PFSK-1 (cell line): ENCODE measurements around the gene C2orf69. TPM values are rescaled to one million over a fixed set of nuclear protein-coding genes. Genes with fewer than 3 reads are reported as not detected.

Source experiments
- FOXP2 ChIP-seq: optimal IDR thresholded peaks from 2 replicates; pipeline ENCODE3; 2011; ENCODE audit warnings: borderline replicate concordance, control low read depth, inconsistent platforms; ENCODE audit not compliant: insufficient read depth; ENCODE audit errors: extremely low read length, extremely low read depth
- POLR2AphosphoS5 ChIP-seq: IDR thresholded peaks from 2 replicates; pipeline ENCODE4 v1.6.1; 2012; ENCODE audit warnings: low read depth, mild to moderate bottlenecking, control low read depth, low read length, moderate library complexity
- SIN3A ChIP-seq: IDR thresholded peaks from 2 replicates; pipeline ENCODE4 v1.6.1; 2012; ENCODE audit warnings: mild to moderate bottlenecking, low read length, moderate library complexity, borderline replicate concordance; ENCODE audit not compliant: insufficient read depth
- TAF1 ChIP-seq: IDR thresholded peaks from 2 replicates; pipeline ENCODE4 v1.6.1; 2012; ENCODE audit warnings: low read length, control low read depth, borderline replicate concordance; ENCODE audit not compliant: insufficient read depth
- polyA plus RNA-seq: library from polyadenylated mRNA; unstranded; fragments of >200 nt; gene quantifications from one replicate; pipeline ENCODE4 v1.2.1, GENCODE V29; 2012; ENCODE audit warnings: low read depth, missing spikeins; ENCODE audit not compliant: insufficient read length
- TF ChIP-seq, protein P1 (sequence below), 2 experiments: IDR thresholded peaks; 2 replicates each; pipeline versions ENCODE4 v1.6.1 to v1.8.0; 2011 to 2012; ENCODE audit warnings: low read depth in 2 of 2, low read length in 2 of 2, control low read depth in 1 of 2, inconsistent platforms in 1 of 2, mild to moderate bottlenecking in 1 of 2, moderate library complexity in 1 of 2; ENCODE audit not compliant: insufficient read depth in 1 of 2

C2orf69 gene, protein sequence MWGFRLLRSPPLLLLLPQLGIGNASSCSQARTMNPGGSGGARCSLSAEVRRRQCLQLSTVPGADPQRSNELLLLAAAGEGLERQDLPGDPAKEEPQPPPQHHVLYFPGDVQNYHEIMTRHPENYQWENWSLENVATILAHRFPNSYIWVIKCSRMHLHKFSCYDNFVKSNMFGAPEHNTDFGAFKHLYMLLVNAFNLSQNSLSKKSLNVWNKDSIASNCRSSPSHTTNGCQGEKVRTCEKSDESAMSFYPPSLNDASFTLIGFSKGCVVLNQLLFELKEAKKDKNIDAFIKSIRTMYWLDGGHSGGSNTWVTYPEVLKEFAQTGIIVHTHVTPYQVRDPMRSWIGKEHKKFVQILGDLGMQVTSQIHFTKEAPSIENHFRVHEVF
- 6.9 TPM for polyA plus RNA-seq

DNA sequence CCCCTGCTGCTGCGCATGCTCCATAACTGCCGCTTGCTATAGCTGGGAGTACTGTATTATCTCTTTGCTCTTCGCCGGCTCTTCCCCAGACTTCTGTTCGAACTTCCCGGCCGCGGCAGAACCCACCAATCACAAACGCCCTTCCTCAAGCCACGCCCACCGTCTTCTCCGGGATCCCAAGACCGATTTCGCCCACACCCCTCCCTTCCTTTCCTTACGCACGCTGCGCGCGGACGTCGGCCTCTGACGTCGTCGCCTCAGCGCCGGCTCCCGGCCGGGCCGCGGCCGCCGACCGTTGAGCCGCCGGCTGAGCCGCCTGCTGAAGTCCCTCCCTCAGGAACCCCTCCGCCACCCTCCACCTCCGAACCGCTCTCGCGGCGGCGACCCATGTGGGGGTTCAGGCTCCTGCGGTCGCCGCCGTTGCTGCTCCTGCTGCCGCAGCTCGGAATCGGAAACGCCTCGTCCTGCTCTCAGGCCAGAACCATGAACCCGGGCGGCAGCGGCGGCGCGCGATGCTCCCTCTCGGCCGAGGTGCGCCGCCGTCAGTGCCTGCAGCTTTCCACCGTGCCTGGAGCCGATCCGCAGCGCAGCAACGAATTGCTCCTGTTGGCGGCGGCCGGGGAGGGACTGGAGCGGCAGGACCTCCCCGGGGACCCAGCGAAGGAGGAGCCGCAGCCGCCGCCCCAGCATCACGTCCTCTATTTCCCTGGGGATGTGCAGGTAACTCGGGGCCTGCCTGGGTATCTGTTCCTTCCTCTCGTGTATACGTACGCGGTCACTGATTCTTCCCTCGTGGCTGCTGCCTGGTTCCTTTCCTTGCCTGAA is at the start of gene C2orf69:
Gene C2orf69 (plus strand): TSS at position 242 of the 825 bp plus-strand sequence. CDS start 146 bp downstream, at position 388.
- TF ChIP-seq TAF1 (peak; percentile 63; the same call in 1 of the 2 replicates), POLR2AphosphoS5 (peak; percentile 90), FOXP2 (no peak)

DNA sequence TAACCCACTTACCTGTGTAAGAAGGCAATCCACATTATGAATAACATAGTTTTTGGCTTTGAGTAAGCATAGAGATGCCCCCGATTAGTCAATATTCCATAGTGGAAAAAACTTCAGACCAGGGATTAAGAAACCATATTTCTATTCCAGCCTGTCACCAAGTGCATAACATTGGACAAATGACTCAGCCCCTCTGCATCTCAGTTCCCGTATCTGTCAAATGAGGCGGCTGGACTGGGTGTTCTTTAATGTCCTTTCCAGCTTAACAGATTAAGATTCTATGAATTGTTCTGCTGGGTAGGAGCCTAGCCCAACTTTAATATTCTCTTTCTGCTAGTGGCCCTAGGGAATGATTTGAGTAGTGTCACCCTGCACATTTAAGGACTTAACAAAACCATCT is 48.3 kb upstream of the C2orf69 start:
- TF ChIP-seq TAF1 (no peak), POLR2AphosphoS5 (no peak)

DNA sequence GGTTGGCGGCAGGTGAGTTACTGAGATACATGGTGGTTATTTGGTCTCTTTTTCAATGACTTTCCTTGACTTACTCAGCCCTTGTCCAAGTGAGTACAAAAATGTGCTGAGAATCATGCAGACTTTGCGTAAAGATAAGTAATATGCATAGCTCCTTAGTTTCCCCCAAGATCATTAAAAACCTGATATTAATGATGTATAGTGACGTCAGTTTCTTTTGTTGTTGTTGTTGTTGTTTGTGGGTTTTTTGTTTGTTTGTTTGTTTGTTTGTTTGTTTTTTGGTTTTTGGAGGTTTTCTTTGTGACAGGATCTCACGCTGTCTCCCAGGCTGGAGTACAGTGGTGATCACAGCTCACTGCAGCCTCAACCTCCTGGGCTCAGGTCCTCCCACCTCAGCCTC is 45.2 kb upstream of the C2orf69 start:
- TF ChIP-seq TAF1 (no peak), FOXP2 (no peak), SIN3A (no peak)

DNA sequence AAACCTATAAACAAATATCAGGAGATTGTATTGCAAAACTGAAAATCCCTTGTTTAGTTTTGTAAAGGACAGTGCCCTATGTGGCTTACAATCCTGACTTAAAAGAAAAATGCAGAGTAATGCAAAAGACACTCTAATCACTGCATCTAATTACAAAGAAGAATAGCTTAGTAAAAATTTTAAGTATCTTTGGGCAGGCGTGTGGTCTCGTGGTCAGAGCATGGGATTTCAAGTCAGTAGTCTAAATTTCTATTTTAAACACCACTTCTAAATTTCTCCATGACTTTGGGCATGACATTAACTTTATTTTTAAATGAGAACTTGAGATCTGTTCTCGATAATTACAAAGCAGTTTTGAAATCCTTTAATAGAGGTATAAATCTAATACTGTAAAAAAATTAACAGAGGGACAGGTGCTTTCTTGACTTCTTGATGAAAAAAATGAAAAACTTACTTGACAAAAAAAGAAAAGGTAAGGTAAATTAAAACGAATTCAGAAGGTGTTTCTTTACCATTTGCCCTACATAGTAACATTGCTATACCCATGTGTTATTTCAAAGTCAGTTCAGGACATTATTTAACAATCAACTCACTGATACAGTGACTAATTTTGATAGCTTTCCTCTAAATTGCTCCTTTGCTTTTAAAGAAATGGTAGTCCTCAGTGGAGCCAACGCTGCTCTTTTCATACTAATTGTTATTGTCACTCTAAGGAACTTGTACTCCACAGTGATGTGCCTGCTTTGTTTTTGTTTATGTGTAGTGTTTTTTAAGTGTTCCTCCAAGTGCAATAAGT is 42.5 kb upstream of the C2orf69 start:
- TF ChIP-seq TAF1 (no peak), FOXP2 (no peak), POLR2AphosphoS5 (no peak), SIN3A (no peak)
- TF ChIP-seq, protein P1, sequence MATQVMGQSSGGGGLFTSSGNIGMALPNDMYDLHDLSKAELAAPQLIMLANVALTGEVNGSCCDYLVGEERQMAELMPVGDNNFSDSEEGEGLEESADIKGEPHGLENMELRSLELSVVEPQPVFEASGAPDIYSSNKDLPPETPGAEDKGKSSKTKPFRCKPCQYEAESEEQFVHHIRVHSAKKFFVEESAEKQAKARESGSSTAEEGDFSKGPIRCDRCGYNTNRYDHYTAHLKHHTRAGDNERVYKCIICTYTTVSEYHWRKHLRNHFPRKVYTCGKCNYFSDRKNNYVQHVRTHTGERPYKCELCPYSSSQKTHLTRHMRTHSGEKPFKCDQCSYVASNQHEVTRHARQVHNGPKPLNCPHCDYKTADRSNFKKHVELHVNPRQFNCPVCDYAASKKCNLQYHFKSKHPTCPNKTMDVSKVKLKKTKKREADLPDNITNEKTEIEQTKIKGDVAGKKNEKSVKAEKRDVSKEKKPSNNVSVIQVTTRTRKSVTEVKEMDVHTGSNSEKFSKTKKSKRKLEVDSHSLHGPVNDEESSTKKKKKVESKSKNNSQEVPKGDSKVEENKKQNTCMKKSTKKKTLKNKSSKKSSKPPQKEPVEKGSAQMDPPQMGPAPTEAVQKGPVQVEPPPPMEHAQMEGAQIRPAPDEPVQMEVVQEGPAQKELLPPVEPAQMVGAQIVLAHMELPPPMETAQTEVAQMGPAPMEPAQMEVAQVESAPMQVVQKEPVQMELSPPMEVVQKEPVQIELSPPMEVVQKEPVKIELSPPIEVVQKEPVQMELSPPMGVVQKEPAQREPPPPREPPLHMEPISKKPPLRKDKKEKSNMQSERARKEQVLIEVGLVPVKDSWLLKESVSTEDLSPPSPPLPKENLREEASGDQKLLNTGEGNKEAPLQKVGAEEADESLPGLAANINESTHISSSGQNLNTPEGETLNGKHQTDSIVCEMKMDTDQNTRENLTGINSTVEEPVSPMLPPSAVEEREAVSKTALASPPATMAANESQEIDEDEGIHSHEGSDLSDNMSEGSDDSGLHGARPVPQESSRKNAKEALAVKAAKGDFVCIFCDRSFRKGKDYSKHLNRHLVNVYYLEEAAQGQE (IDR thresholded peaks at IDR 0.05; ENCODE audit: insufficient read depth in 1 of 2, low read depth in 2 of 2, low read length in 2 of 2), result no peak

DNA sequence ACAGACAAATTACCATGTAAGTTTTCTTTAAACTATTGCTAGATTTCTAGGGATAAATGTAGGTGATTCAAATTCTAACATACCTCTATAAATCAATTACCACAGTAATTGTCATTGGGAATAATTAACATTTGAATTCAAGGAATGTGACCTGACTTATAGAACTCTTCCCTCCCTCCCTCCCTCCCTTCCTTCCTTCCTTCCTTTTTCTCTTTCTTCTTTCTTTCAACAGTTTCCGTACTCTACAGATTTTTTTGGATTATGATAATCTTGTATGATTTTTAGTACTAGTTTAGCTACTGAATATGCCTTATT is 41.9 kb upstream of the C2orf69 start:
- TF ChIP-seq POLR2AphosphoS5 (no peak), FOXP2 (no peak), TAF1 (no peak), SIN3A (no peak)
- TF ChIP-seq, protein P1 (IDR thresholded peaks at IDR 0.05; ENCODE audit: insufficient read depth in 1 of 2, low read depth in 2 of 2, low read length in 2 of 2), result no peak

DNA sequence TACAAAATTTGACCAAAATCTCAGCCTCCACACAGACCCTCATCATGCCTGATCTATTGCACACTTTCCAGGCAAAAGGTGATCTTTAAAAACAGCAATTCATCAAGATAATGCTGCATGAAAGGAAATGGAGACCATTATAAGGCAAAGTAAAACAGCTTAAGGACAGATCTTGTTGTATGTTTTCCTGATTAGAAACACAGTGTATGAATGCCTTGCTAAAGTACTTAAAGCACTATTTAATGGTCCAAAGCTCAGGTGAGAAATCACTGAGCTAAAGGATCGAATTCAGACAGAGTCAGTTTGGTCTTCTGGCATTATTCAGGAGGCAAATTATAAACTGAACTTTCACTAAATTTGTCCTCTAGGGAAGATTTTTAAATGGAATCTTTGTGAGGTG is 41.4 kb upstream of the C2orf69 start:
- TF ChIP-seq, protein P1 (IDR thresholded peaks at IDR 0.05; ENCODE audit: insufficient read depth in 1 of 2, low read depth in 2 of 2, low read length in 2 of 2), result no peak
- TF ChIP-seq SIN3A, result no peak
- no peak for TF ChIP-seq TAF1
- no peak for TF ChIP-seq POLR2AphosphoS5
- no peak for TF ChIP-seq FOXP2
